Trophoblast cell (in vitro differentiated cells and primary cell): ENCODE data around the gene PRKCE.

ENCODE experiments used
- DNase-seq, 2 donors: peaks; one replicate each; pipeline ENCODE4 v3.0.0-alpha.2; 2016
- H2AFZ ChIP-seq: 2 replicates; pipeline ENCODE4 v1.6.1; 2013; ENCODE audit warnings: low read length, moderate library complexity, mild to moderate bottlenecking; ENCODE audit not compliant: insufficient read depth, poor library complexity
- H2AK5ac ChIP-seq: 2 replicates; pipeline ENCODE4 v1.6.1; 2013; ENCODE audit warnings: mild to moderate bottlenecking, low read length
- H2BK120ac ChIP-seq: 2 replicates; pipeline ENCODE4 v1.6.1; 2013; ENCODE audit warnings: low read length, mild to moderate bottlenecking, moderate library complexity; ENCODE audit not compliant: insufficient read depth, poor library complexity
- H2BK12ac ChIP-seq: 2 replicates; pipeline ENCODE4 v1.6.1; 2013; ENCODE audit warnings: mild to moderate bottlenecking, low read length, moderate library complexity
- H2BK5ac ChIP-seq: 2 replicates; pipeline ENCODE4 v1.6.1; 2013; ENCODE audit warnings: low read length, low read depth, moderate library complexity, mild to moderate bottlenecking; ENCODE audit not compliant: poor library complexity
- H3K14ac ChIP-seq: 2 replicates; pipeline ENCODE4 v1.6.1; 2013; ENCODE audit warnings: mild to moderate bottlenecking, low read length
- H3K18ac ChIP-seq: 2 replicates; pipeline ENCODE4 v1.6.1; 2013; ENCODE audit warnings: mild to moderate bottlenecking, low read length
- H3K23ac ChIP-seq: 2 replicates; pipeline ENCODE4 v1.6.1; 2013; ENCODE audit warnings: low read length
- H3K27ac ChIP-seq: 2 replicates; pipeline ENCODE4 v1.5.1; 2013; ENCODE audit warnings: low read depth, mild to moderate bottlenecking, inconsistent platforms, low read length, moderate library complexity
- H3K27me3 ChIP-seq: 2 replicates; pipeline ENCODE4 v1.6.1; 2013; ENCODE audit warnings: inconsistent platforms, mild to moderate bottlenecking, low read length, moderate library complexity; ENCODE audit not compliant: insufficient read depth
- H3K36me3 ChIP-seq, 2 experiments: 1 replicate in 1 of 2; 2 replicates in 1 of 2; pipeline ENCODE4 v1.6.1; 2013; ENCODE audit warnings: low read length in 2 of 2, mild to moderate bottlenecking in 2 of 2, moderate library complexity in 1 of 2; ENCODE audit not compliant: insufficient read depth in 2 of 2, control insufficient read depth in 1 of 2
- H3K4ac ChIP-seq: 2 replicates; pipeline ENCODE4 v1.6.1; 2013; ENCODE audit warnings: low read depth, mild to moderate bottlenecking, low read length, moderate library complexity
- H3K4me1 ChIP-seq, 2 experiments: 1 replicate in 1 of 2; 2 replicates in 1 of 2; pipeline ENCODE4 v1.6.1; 2013; ENCODE audit warnings: low read length in 2 of 2, mild to moderate bottlenecking in 2 of 2, moderate library complexity in 1 of 2; ENCODE audit not compliant: insufficient read depth in 2 of 2, control insufficient read depth in 1 of 2
- H3K4me2 ChIP-seq: 2 replicates; pipeline ENCODE4 v1.6.1; 2013; ENCODE audit warnings: inconsistent platforms, mild to moderate bottlenecking, low read length, moderate library complexity
- H3K4me3 ChIP-seq: 2 replicates; pipeline ENCODE4 v1.5.1; 2013; ENCODE audit warnings: mild to moderate bottlenecking, low read depth, low read length, inconsistent platforms
- H3K79me1 ChIP-seq: one replicate; pipeline ENCODE4 v1.6.1; 2013; ENCODE audit warnings: low read length
- H3K79me2 ChIP-seq: 2 replicates; pipeline ENCODE4 v1.6.1; 2013; ENCODE audit warnings: low read length, mild to moderate bottlenecking; ENCODE audit not compliant: control insufficient read depth, insufficient read depth, poor library complexity
- H3K9ac ChIP-seq: 2 replicates; pipeline ENCODE4 v1.6.1; 2013; ENCODE audit warnings: mild to moderate bottlenecking, low read length
- H3K9me3 ChIP-seq: 2 replicates; pipeline ENCODE4 v1.6.1; 2013; ENCODE audit warnings: low read depth, mild to moderate bottlenecking, control low read depth, inconsistent platforms, low read length; ENCODE audit not compliant: insufficient read depth
- H4K12ac ChIP-seq: 2 replicates; pipeline ENCODE4 v1.6.1; 2013; ENCODE audit warnings: low read depth, mild to moderate bottlenecking, low read length, moderate library complexity
- H4K8ac ChIP-seq: 2 replicates; pipeline ENCODE4 v1.6.1; 2013; ENCODE audit warnings: low read depth, mild to moderate bottlenecking, low read length, moderate library complexity
- H4K91ac ChIP-seq: one replicate; pipeline ENCODE4 v1.6.1; 2013; ENCODE audit warnings: low read depth, mild to moderate bottlenecking, low read length, moderate library complexity
- WGBS: extraction: QIAGEN DNeasy Blood & Tissue Kit; methylation state at CpG from one replicate; pipeline ENCODE4 v1.1.7; 2013; ENCODE audit warnings: missing lambda C conversion rate; ENCODE audit not compliant: insufficient read length, insufficient coverage; ENCODE audit errors: extremely low coverage; 5-methylcytosine and 5-hydroxymethylcytosine counted together

The PRKCE gene

DNA sequence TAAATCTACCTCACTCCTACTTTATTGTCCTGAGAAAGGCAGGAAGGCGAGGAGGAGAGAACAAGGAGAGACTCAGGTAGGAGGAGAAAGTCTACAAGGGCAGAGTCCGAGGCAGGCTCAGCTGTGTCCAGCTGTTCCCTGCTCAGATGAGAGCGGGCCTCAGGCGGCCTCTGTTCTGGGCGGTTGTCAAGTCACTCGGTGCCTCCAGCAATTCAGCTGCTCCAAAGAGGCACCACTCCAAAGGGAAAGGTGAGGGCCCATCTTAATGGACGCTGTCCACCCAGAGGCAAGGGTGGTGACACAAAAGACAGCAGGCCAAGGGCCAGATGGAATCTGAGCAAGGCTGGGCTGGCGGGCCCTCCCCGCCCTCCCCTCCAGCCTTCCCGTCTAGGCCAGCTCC, 544.3 kb downstream of the PRKCE start:
- Histone ChIP-seq H3K27ac (peak overlapping the region; percentile 22), H2BK12ac (peak overlapping the region; percentile 50), H3K14ac (peak overlapping the region; percentile 16), H3K23ac (no peak overlapping the region), H3K79me1 (peaks cover 56% of the 10 kb centered on the region), H3K4me3 (no peak overlapping the region), H3K9me3 (peaks cover 1% of the 10 kb centered on the region), H2AK5ac (peak overlapping the region; percentile 21), H3K4ac (peak overlapping the region; percentile 2), H3K36me3 (no peaks in the 10 kb centered on the region), H2BK120ac (peak overlapping the region; percentile 93), H4K8ac (peak overlapping the region; percentile 24), H3K79me2 (peaks cover 13% of the 10 kb centered on the region), H3K18ac (peak overlapping the region; percentile 26), H2AFZ (no peak overlapping the region), H2BK5ac (peak overlapping the region; percentile 80), H3K27me3 (no peaks in the 10 kb centered on the region), H3K4me2 (no peak overlapping the region), H3K4me1 (peaks cover 47 to 48% of the 10 kb centered on the region in 2 experiments), H3K9ac (no peak overlapping the region), H4K91ac (peak overlapping the region; percentile 96), H4K12ac (no peak overlapping the region)
- WGBS = no CpG with 5 or more reads among the region's 10 CpGs
- peak; percentile 98 for DNase-seq

DNA sequence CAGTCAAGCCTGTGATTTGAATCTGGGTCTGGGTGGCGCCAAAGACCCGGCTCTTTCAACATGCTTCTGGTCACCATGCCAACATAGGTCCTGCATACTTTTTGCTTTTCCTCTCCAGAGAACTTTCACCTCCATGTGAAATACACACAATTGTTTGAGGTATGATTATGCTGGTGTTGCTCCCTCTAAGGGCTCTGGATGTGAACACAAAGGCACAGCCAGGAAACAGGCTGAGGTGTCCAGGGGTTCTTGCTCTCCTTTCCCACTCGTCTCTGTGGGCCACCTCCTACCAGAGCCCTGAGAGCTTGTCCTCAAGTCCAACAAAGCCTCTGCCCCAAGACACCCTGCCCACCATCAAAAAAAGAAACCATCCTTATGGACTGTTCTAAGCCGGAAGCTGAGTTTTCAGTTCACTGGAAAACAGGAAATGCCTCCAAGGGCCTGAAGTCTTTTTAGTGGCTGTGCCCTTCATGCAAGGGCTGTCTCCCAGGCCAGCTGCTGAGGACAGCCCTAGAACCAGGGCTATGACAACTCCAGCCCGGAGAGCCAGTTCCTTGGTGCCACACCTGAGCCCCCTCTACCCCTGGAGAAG, 545.5 kb downstream of the PRKCE start:
- H2BK12ac ChIP-seq = peak overlapping the region; percentile 93
- H2BK5ac ChIP-seq = peak overlapping the region; percentile 80
- peak overlapping the region; percentile 98 for H2BK120ac ChIP-seq
- peak overlapping the region; percentile 82 for H3K18ac ChIP-seq
- H3K9ac ChIP-seq = no peak overlapping the region
- peak overlapping the region; percentile 37 for H4K12ac ChIP-seq
- H3K27ac ChIP-seq = peak overlapping the region; percentile 34
- H3K14ac ChIP-seq = peak overlapping the region; percentile 92
- H3K9me3 ChIP-seq = peaks cover 6% of the 10 kb centered on the region
- H3K79me2 ChIP-seq = peaks cover 13% of the 10 kb centered on the region
- H3K23ac ChIP-seq = no peak overlapping the region
- peak; percentile 97 for DNase-seq
- peaks cover 51 to 52% of the 10 kb centered on the region in 2 experiments for H3K4me1 ChIP-seq
- no peak overlapping the region for H3K4me2 ChIP-seq
- no peaks in the 10 kb centered on the region for H3K27me3 ChIP-seq
- H2AFZ ChIP-seq = peak overlapping the region; percentile 53
- peak overlapping the region; percentile 96 for H4K91ac ChIP-seq
- H4K8ac ChIP-seq = peak overlapping the region; percentile 79
- no CpG with 5 or more reads among the region's 5 CpGs for WGBS
- no peak overlapping the region for H3K4me3 ChIP-seq
- no peaks in the 10 kb centered on the region for H3K36me3 ChIP-seq
- H3K4ac ChIP-seq = peak overlapping the region; percentile 59
- H3K79me1 ChIP-seq = peaks cover 60% of the 10 kb centered on the region
- H2AK5ac ChIP-seq = peak overlapping the region; percentile 71

DNA sequence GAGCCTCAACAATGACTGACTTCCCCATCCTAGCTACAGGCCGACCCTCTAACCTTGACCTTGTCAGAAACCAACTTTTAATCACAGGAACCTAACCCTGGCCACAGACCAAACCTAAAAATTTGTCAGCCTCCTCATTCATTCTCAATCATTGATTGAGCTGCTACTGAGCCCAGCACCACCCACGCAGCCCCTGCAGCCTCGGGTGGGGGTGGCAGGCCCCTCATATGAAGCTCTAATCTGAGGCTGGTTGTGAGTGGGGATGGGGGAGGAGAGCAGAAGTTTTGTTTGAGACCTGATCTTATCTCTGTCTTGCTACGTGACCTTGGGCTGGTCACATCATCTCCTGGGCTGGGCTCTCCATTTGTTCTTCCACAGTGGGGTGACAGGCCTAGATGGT, 546.2 kb downstream of the PRKCE start:
- no peaks in the 10 kb centered on the region for H3K36me3 ChIP-seq
- peak overlapping the region; percentile 93 for H2BK12ac ChIP-seq
- WGBS = no CpG with 5 or more reads among the region's 4 CpGs
- peak overlapping the region; percentile 29 for H3K27ac ChIP-seq
- peak overlapping the region; percentile 92 for H3K14ac ChIP-seq
- peak overlapping the region; percentile 82 for H3K18ac ChIP-seq
- H4K8ac ChIP-seq = peak overlapping the region; percentile 79
- H3K4me1 ChIP-seq = peaks cover 49 to 50% of the 10 kb centered on the region in 2 experiments
- DNase-seq = no peak
- H3K79me2 ChIP-seq = peaks cover 12% of the 10 kb centered on the region
- H3K79me1 ChIP-seq = peaks cover 58% of the 10 kb centered on the region
- peak overlapping the region; percentile 54 for H2BK5ac ChIP-seq
- no peak overlapping the region for H4K12ac ChIP-seq
- no peak overlapping the region for H3K4me3 ChIP-seq
- H3K4ac ChIP-seq = peak overlapping the region; percentile 59
- peak overlapping the region; percentile 96 for H4K91ac ChIP-seq
- no peak overlapping the region for H3K23ac ChIP-seq
- peak overlapping the region; percentile 72 for H2AK5ac ChIP-seq
- H3K27me3 ChIP-seq = no peaks in the 10 kb centered on the region
- H2AFZ ChIP-seq = no peak overlapping the region
- H2BK120ac ChIP-seq = peak overlapping the region; percentile 98
- no peak overlapping the region for H3K4me2 ChIP-seq
- H3K9me3 ChIP-seq = peaks cover 6% of the 10 kb centered on the region
- H3K9ac ChIP-seq = no peak overlapping the region

DNA sequence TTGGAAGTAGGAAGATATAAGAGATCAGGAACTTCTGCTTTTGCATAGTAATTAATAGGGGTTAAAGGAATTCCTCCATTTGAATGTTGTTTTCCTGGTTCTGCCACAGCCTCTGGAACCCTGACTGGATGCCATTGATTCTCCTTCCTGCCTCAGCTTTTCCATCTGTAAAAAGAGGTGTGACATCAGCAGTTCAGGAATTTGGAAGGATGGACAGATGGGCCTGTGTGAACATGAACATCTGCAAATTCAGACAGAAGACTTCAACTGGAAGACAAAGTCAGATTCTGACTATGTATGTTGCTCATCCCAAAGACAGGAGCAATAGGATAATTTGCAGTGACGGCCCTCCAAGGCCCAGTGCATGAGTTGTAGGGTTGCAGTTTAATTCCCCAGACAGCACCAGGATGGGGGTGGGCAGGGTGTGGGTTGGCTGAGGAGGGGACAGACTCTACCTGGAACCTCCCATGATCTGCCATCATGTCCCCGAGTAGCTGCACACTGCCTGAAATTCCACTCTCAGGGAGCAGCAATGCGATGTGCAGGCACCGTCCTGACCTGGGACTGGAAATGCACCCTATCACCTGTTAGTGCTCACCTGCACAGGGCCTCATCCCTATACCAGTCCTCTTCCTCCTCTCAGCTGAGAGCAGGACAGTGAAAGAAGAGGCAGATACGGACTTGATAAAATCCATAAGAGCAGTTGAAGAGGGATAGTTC, 546.8 kb downstream of the PRKCE start:
- H3K79me2 ChIP-seq = peaks cover 11% of the 10 kb centered on the region
- H2BK12ac ChIP-seq = peak overlapping the region; percentile 4
- H4K12ac ChIP-seq = no peak overlapping the region
- H3K4me3 ChIP-seq = no peak overlapping the region
- H3K9me3 ChIP-seq = peaks cover 6% of the 10 kb centered on the region
- peak overlapping the region; percentile 37 for H3K27ac ChIP-seq
- no peak overlapping the region for H4K8ac ChIP-seq
- peak overlapping the region; percentile 9 for H2BK120ac ChIP-seq
- H3K27me3 ChIP-seq = no peaks in the 10 kb centered on the region
- H3K4me1 ChIP-seq = peaks cover 47% of the 10 kb centered on the region in 2 experiments
- no peak overlapping the region for H3K4me2 ChIP-seq
- peak overlapping the region; percentile 54 for H2BK5ac ChIP-seq
- no peak overlapping the region for H3K23ac ChIP-seq
- H4K91ac ChIP-seq = peak overlapping the region; percentile 96
- H3K79me1 ChIP-seq = peaks cover 59% of the 10 kb centered on the region
- no peak overlapping the region for H3K4ac ChIP-seq
- no CpG with 5 or more reads among the region's 5 CpGs for WGBS
- peak overlapping the region; percentile 4 for H2AK5ac ChIP-seq
- H3K14ac ChIP-seq = peak overlapping the region; percentile 12
- DNase-seq = peak; percentile 90 to 96
- H3K18ac ChIP-seq = peak overlapping the region; percentile 4
- H3K36me3 ChIP-seq = no peaks in the 10 kb centered on the region
- no peak overlapping the region for H2AFZ ChIP-seq
- no peak overlapping the region for H3K9ac ChIP-seq
